GM18526 (cell line): ENCODE results near the gene AIMP2.
"Not testable (repeated sequence)": the region's sequence is repeated elsewhere in the genome, so short reads cannot be mapped to it uniquely, and the experiment has no call there.

ENCODE experiments used
- POLR2A ChIP-seq: IDR thresholded peaks from 3 replicates; pipeline ENCODE4 v1.6.1; 2011; ENCODE audit not compliant: insufficient read length; ENCODE audit errors: extremely low read depth

AIMP2 gene

DNA sequence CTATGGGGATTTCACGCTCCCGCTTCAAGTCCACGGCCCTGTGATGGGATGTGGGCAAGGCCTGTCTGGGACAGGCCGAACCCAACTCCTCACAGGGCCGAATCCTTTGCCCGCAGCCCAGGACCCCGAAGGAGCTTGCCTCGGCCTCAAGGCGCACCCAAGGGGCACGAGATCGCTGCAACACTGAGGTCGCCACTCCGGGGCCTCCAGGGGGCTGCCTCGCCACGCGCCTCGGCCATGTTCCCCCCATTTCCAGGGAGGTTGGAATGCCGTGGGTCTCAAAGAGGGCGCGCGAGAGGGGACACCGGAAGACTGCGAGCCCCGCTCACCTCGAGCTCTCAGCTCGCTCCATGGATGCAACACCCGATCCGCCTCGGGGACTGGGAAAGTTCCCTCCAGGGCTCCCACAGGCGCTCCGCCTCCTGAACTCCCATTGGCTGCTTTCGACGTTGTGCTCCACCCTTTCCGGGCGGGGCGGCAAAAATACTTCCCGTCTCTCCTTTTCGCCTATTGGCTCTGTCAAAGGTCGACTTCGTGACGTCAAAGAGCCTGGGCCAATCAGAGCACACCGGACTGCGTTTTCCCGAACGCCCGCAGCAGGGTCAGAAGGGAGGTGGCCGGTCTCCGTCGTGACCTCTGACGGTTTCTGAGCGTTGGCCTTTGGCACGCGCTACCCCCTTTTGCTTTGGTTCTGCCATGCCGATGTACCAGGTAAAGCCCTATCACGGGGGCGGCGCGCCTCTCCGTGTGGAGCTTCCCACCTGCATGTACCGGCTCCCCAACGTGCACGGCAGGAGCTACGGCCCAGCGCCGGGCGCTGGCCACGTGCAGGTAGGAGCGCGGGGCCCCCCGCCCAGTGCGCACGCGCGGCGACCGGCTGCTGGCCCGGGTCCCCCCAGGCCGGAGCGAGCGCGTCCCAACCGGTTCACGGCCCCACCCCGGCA, at the start of gene AIMP2, which contains the start of gene PMS2:
Gene AIMP2, plus strand, starts transcription at position 605 of the 944 bp plus-strand sequence. Its CDS starts 92 bp downstream, at position 697.
Gene PMS2, minus strand, starts transcription at position 382 of the 944 bp plus-strand sequence. Its CDS starts 30 bp downstream, at position 352.
- TF ChIP-seq POLR2A = peak; percentile 84

DNA sequence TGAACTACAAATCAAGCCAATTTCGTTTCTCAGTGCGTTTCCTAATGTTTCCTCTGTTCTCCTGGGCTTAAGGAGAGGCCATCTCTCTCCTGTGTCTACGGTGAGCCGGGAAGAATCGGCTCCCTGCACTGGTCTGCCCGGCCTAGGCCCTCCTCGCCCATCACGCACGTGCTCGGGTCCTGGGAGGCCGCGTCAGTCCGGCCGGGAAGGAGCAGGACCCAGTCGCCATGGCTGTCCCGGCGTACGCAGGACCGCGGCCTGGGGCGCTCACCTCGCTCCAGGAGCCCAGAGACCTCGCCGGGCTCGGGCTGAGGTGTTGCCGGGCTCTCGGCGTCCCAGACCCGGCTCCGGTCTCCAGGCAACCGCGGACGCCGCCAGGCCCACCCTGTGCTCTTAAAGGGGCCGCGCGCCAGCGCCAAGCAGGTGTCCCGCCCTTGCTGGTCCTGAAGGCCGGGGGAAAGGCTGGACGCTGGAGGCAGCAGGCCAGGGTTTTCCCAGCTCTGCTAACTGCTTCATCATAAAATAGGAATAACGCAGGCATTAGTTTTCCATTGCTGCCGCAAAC, 38.6 kb upstream of the AIMP2 start, which contains the start of gene RSPH10B:
Gene RSPH10B, minus strand, starts transcription at position 343 of the 565 bp plus-strand sequence. CDS start 3,573 bp downstream, outside the sequence.
- TF ChIP-seq POLR2A = not testable (repeated sequence)

GRCh38 chr7:5997210-5997808, 11.8 kb upstream of the AIMP2 start:
- no peak for TF ChIP-seq POLR2A

GRCh38 chr7:6007386-6007785, 1.7 kb upstream of the AIMP2 start:
- TF ChIP-seq POLR2A = no peak

DNA sequence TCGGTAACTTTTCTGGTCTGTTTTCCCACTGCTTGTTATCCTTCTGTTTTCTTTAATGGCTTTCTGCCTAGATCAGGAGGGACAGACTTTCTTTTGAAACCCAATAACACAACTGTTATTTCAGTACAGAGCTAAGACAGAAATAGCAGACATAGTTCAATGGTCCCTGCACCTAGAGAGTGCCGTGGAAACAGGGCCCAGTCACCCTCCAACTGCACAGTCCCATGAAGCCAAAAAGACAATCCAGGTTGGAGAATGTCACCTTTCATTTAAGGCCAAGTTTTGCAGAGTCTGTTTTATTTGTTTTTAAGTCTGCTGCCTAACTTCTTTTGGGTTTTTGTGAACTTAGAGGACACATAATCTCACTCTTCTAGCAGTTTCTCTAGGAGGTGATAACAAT, 2.5 kb downstream of the AIMP2 start:
- no peak for TF ChIP-seq POLR2A

GRCh38 chr7:6012355-6013104, 3.5 kb downstream of the AIMP2 start:
- no peak for TF ChIP-seq POLR2A

- TF ChIP-seq POLR2A = no peak
Measured at GRCh38 chr7:6015917-6016652, 7.0 kb downstream of the AIMP2 start.

DNA sequence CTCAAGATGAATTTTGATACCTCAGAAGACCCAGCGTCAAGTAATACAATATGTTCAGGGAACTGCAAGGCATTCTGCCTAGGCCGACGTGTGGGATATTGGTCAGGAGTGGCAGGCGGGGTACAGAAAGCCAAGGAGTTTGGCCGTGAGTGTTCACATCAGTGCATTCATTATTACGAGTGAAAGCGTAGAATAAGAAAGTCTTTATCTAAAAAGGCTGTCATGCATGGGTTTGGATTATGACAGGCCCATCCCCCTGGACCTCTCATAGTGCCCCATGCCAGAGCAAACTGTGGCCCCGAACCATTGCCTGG, 7.5 kb downstream of the AIMP2 start:
- no peak for TF ChIP-seq POLR2A

GRCh38 chr7:6020371-6021286, 11.6 kb downstream of the AIMP2 start:
- no peak for TF ChIP-seq POLR2A

GRCh38 chr7:6022707-6023106, 13.6 kb downstream of the AIMP2 start:
- no peak for TF ChIP-seq POLR2A

GRCh38 chr7:6023974-6024435, 14.9 kb downstream of the AIMP2 start:
- no peak for TF ChIP-seq POLR2A

GRCh38 chr7:6026011-6026819, 17.1 kb downstream of the AIMP2 start:
- no peak for TF ChIP-seq POLR2A
